Measurements from ENCODE around the gene TMTC1.

TMTC1 gene

DNA sequence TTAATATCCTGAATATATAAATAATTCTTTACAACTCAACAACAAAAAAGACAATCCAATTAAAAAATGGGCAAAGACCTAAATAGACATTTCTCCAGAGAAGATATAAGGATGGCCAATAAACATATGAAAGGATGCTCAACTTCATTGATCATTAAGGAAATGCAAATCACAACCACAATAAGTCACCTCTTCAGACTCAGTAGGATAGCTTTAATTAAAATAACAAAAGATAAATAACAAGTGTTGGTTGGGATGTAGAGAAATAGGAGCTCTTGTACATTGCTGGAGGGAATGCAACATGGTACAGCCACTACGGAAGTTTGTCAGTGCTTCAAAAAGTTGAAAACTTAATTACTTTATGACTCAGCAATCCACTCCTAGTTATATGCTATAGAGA is 156.5 kb downstream of the TMTC1 start:
- Histone ChIP-seq H3K79me2 (ENCODE audit: low read length) (no peaks in the 10 kb centered on the region), H3K27me3 (ENCODE audit: low read depth, low read length) (no peaks in the 10 kb centered on the region), H2AFZ (ENCODE audit: low read depth, low read length) (no peak overlapping the region), H3K36me3 (replicated peaks; ENCODE audit: low read depth, low read length) (peaks cover 4% of the 10 kb centered on the region), H3K4me2 (ENCODE audit: low read length) (no peak overlapping the region), H3K27ac (ENCODE audit: low read length) (no peak overlapping the region), H3K9me3 (ENCODE audit: insufficient read depth, low read length) (peaks cover 14% of the 10 kb centered on the region), H3K4me1 (ENCODE audit: low read length) (peaks cover 24% of the 10 kb centered on the region), H4K20me1 (ENCODE audit: insufficient read depth, low read length) (no peaks in the 10 kb centered on the region), H3K9ac (ENCODE audit: low read length) (no peak overlapping the region), H3K4me3 (ENCODE audit: low read length) (no peak overlapping the region)
- TF ChIP-seq EZH2phosphoT487 (IDR thresholded peaks at IDR 0.05; ENCODE audit: low read depth), result no peak
- TF ChIP-seq, protein P1, sequence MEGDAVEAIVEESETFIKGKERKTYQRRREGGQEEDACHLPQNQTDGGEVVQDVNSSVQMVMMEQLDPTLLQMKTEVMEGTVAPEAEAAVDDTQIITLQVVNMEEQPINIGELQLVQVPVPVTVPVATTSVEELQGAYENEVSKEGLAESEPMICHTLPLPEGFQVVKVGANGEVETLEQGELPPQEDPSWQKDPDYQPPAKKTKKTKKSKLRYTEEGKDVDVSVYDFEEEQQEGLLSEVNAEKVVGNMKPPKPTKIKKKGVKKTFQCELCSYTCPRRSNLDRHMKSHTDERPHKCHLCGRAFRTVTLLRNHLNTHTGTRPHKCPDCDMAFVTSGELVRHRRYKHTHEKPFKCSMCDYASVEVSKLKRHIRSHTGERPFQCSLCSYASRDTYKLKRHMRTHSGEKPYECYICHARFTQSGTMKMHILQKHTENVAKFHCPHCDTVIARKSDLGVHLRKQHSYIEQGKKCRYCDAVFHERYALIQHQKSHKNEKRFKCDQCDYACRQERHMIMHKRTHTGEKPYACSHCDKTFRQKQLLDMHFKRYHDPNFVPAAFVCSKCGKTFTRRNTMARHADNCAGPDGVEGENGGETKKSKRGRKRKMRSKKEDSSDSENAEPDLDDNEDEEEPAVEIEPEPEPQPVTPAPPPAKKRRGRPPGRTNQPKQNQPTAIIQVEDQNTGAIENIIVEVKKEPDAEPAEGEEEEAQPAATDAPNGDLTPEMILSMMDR (IDR thresholded peaks at IDR 0.05; ENCODE audit: low read depth, low read length), result no peak

DNA sequence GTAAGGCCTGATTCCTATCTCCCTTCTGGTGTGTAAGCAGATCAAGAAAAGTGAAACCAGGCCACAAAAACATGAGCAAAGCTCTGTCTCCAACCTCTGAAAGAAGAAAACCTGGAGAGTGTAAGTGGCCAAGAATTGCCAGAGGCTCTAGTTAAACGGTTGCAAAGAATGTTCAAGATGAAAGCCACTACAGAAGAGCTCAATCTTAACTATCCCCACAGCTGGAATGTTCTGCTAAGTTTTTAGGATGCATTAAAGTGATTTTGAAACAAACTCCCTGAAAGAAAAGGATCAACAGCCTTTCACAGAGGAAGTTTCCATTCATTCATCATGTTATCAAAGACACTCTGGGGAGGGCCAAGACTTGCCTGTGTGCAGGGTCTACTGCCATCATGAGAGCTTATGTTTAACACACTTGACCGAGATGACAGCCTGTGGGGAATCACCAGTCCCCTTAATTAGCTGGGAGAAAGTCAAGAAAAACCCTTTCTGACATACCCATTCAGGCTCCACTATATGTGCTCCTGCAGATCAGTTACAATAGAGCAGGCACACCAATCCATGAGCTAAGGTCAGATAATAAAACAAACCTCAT is 158.3 kb downstream of the TMTC1 start:
- Histone ChIP-seq H3K27me3 (ENCODE audit: low read depth, low read length) (no peaks in the 10 kb centered on the region), H3K27ac (ENCODE audit: low read length) (no peak overlapping the region), H3K9ac (ENCODE audit: low read length) (no peak overlapping the region), H3K4me2 (ENCODE audit: low read length) (peak overlapping the region; percentile 13; the same call in 1 of the 2 replicates), H3K4me3 (ENCODE audit: low read length) (no peak overlapping the region), H3K79me2 (ENCODE audit: low read length) (no peaks in the 10 kb centered on the region), H3K4me1 (ENCODE audit: low read length) (peaks cover 21% of the 10 kb centered on the region), H3K36me3 (replicated peaks; ENCODE audit: low read depth, low read length) (no peaks in the 10 kb centered on the region), H2AFZ (ENCODE audit: low read depth, low read length) (0 out of 2 replicates have a peak overlapping the region, but pooled peaks have one; percentile 22), H3K9me3 (ENCODE audit: insufficient read depth, low read length) (0 out of 2 replicates have a peak, but pooled peaks cover 7% of the 10 kb centered on the region), H4K20me1 (ENCODE audit: insufficient read depth, low read length) (no peaks in the 10 kb centered on the region)
- TF ChIP-seq, protein P1 (IDR thresholded peaks at IDR 0.05; ENCODE audit: low read depth, low read length), result no peak
- no peak for TF ChIP-seq EZH2phosphoT487 (IDR thresholded peaks at IDR 0.05; ENCODE audit: low read depth)

DNA sequence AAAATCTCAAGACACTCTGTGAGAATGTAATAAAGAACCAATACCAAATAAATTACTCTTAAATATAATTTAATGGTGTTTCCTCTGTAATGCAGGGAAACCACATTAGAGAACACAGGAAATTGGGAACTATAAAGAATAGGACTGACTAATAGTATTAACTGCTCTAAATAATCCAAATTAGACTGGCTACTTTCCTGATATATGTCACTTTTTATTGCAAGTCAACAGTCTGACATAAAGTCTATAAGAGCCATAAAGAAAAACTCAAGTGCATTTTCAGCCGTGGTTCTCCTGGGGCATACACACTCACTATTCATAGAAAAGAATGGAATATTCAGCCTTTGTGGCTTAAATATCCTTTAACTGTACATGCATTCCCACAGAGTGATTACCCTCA is 161.5 kb downstream of the TMTC1 start:
- Histone ChIP-seq H3K27ac (ENCODE audit: low read length) (no peak overlapping the region), H2AFZ (ENCODE audit: low read depth, low read length) (no peak overlapping the region), H3K27me3 (ENCODE audit: low read depth, low read length) (no peaks in the 10 kb centered on the region), H3K36me3 (replicated peaks; ENCODE audit: low read depth, low read length) (no peaks in the 10 kb centered on the region), H3K4me1 (ENCODE audit: low read length) (peaks cover 8% of the 10 kb centered on the region), H4K20me1 (ENCODE audit: insufficient read depth, low read length) (no peaks in the 10 kb centered on the region), H3K9me3 (ENCODE audit: insufficient read depth, low read length) (no peaks in the 10 kb centered on the region), H3K4me3 (ENCODE audit: low read length) (no peak overlapping the region), H3K79me2 (ENCODE audit: low read length) (no peaks in the 10 kb centered on the region), H3K9ac (ENCODE audit: low read length) (no peak overlapping the region), H3K4me2 (ENCODE audit: low read length) (no peak overlapping the region)
- no peak for TF ChIP-seq EZH2phosphoT487 (IDR thresholded peaks at IDR 0.05; ENCODE audit: low read depth)
- TF ChIP-seq, protein P1 (IDR thresholded peaks at IDR 0.05; ENCODE audit: low read depth, low read length), result no peak

- Histone ChIP-seq H3K9ac (ENCODE audit: low read length) (no peak overlapping the region), H4K20me1 (ENCODE audit: insufficient read depth, low read length) (no peaks in the 10 kb centered on the region), H3K79me2 (ENCODE audit: low read length) (no peaks in the 10 kb centered on the region), H3K36me3 (replicated peaks; ENCODE audit: low read depth, low read length) (no peaks in the 10 kb centered on the region), H3K4me3 (ENCODE audit: low read length) (no peak overlapping the region), H3K4me1 (ENCODE audit: low read length) (no peaks in the 10 kb centered on the region), H3K4me2 (ENCODE audit: low read length) (no peak overlapping the region), H3K27me3 (ENCODE audit: low read depth, low read length) (no peaks in the 10 kb centered on the region), H2AFZ (ENCODE audit: low read depth, low read length) (no peak overlapping the region), H3K9me3 (ENCODE audit: insufficient read depth, low read length) (no peaks in the 10 kb centered on the region), H3K27ac (ENCODE audit: low read length) (no peak overlapping the region)
- no peak for TF ChIP-seq EZH2phosphoT487 (IDR thresholded peaks at IDR 0.05; ENCODE audit: low read depth)
- TF ChIP-seq, protein P1 (IDR thresholded peaks at IDR 0.05; ENCODE audit: low read depth, low read length), result no peak
Measured at GRCh38 chr12:29620030-29620429, 163.7 kb downstream of the TMTC1 start.

All from OCI-LY3 (cell line).